ENCODE measurements around the gene HGF. TPM values are rescaled to one million over a fixed set of nuclear protein-coding genes. Genes with fewer than 3 reads are reported as not detected.

HGF gene
- total RNA-seq, 1 donor from 2014 or later, result not detected

GRCh38 chr7:81743665-81744064 is 26.2 kb downstream of the HGF start:
- Histone ChIP-seq H3K9ac (ENCODE audit: low read length) (no peak overlapping the region), H2AFZ (ENCODE audit: low read depth, low read length) (no peak overlapping the region), H3K27ac (ENCODE audit: low read depth, low read length) (no peak overlapping the region), H3K4me2 (ENCODE audit: low read length) (no peak overlapping the region), H4K20me1 (ENCODE audit: insufficient read depth, low read length) (no peaks in the 10 kb centered on the region), H3K9me3 (ENCODE audit: insufficient read depth, low read depth, low read length) (no peaks in the 10 kb centered on the region), H3K27me3 (ENCODE audit: insufficient read depth, low read length) (no peaks in the 10 kb centered on the region), H3K36me3 (ENCODE audit: insufficient read depth, low read length) (no peaks in the 10 kb centered on the region), H3K4me3 (ENCODE audit: insufficient read depth, low read depth, low read length) (no peak overlapping the region), H3K4me1 (ENCODE audit: insufficient read depth, low read length) (no peaks in the 10 kb centered on the region), H3K79me2 (ENCODE audit: insufficient read depth, low read length) (no peaks in the 10 kb centered on the region)
- H3K36me3 Mint-ChIP-seq (ENCODE audit: low read depth, unreplicated experiment), result no peaks in the 10 kb centered on the region
- TF ChIP-seq EZH2 (IDR thresholded peaks at IDR 0.05; ENCODE audit: insufficient read depth, low read length), result no peak
- TF ChIP-seq, protein P1, sequence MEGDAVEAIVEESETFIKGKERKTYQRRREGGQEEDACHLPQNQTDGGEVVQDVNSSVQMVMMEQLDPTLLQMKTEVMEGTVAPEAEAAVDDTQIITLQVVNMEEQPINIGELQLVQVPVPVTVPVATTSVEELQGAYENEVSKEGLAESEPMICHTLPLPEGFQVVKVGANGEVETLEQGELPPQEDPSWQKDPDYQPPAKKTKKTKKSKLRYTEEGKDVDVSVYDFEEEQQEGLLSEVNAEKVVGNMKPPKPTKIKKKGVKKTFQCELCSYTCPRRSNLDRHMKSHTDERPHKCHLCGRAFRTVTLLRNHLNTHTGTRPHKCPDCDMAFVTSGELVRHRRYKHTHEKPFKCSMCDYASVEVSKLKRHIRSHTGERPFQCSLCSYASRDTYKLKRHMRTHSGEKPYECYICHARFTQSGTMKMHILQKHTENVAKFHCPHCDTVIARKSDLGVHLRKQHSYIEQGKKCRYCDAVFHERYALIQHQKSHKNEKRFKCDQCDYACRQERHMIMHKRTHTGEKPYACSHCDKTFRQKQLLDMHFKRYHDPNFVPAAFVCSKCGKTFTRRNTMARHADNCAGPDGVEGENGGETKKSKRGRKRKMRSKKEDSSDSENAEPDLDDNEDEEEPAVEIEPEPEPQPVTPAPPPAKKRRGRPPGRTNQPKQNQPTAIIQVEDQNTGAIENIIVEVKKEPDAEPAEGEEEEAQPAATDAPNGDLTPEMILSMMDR (IDR thresholded peaks at IDR 0.05; ENCODE audit: insufficient read depth, low read depth, low read length), result no peak
- no peak overlapping the region for H3K4me3 Mint-ChIP-seq (ENCODE audit: unreplicated experiment)
- H3K4me1 Mint-ChIP-seq (ENCODE audit: low read depth, unreplicated experiment), result no peaks in the 10 kb centered on the region
- H3K27ac Mint-ChIP-seq (ENCODE audit: unreplicated experiment), result no peak overlapping the region
- no peak for FAIRE-seq
- no peak for DNase-seq (ENCODE audit: low read depth)
- H3K9me3 Mint-ChIP-seq (ENCODE audit: unreplicated experiment), result no peaks in the 10 kb centered on the region
- H3K27me3 Mint-ChIP-seq (ENCODE audit: low read depth, unreplicated experiment), result no peaks in the 10 kb centered on the region

- H3K9ac ChIP-seq (ENCODE audit: low read length), result no peak overlapping the region
- no peak overlapping the region for H3K4me3 Mint-ChIP-seq (ENCODE audit: unreplicated experiment)
These were observed 26.6 kb downstream of the HGF start for GRCh38 chr7:81743201-81743600.

DNA sequence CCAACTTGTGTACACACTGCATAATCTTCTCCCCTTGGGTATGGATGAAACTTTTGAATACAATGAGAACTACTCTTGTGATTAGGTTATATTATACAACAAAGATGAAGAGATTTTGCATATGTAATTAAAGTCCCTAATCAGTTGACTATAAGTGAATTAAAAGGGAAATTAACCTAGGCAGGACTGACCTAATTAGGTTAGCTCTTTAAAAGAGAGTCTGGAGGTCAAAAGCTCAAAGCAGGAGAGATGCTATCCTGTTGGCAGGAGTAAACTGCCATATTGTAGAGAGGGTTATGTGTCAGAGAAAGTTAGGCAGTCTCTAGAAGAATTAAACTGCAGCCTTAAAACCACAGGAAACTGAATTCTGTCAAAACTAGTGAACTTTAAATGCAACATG is 29.4 kb downstream of the HGF start:
- no peak for TF ChIP-seq EZH2 (IDR thresholded peaks at IDR 0.05; ENCODE audit: insufficient read depth, low read length)
- TF ChIP-seq, protein P1 (IDR thresholded peaks at IDR 0.05; ENCODE audit: insufficient read depth, low read depth, low read length), result no peak
- DNase-seq (ENCODE audit: low read depth), result no peak
- no peaks in the 10 kb centered on the region for H3K4me1 ChIP-seq (ENCODE audit: insufficient read depth, low read length)
- H3K9ac ChIP-seq (ENCODE audit: low read length), result no peak overlapping the region
- no peak overlapping the region for H3K27ac Mint-ChIP-seq (ENCODE audit: unreplicated experiment)
- no peak overlapping the region for H3K4me3 ChIP-seq (ENCODE audit: insufficient read depth, low read depth, low read length)
- no peak overlapping the region for H3K27ac ChIP-seq (ENCODE audit: low read depth, low read length)
- H3K4me1 Mint-ChIP-seq (ENCODE audit: low read depth, unreplicated experiment), result no peaks in the 10 kb centered on the region
- H3K4me3 Mint-ChIP-seq (ENCODE audit: unreplicated experiment), result no peak overlapping the region
- H3K36me3 ChIP-seq (ENCODE audit: insufficient read depth, low read length), result no peaks in the 10 kb centered on the region
- H3K27me3 ChIP-seq (ENCODE audit: insufficient read depth, low read length), result no peaks in the 10 kb centered on the region
- H4K20me1 ChIP-seq (ENCODE audit: insufficient read depth, low read length), result no peaks in the 10 kb centered on the region
- no peaks in the 10 kb centered on the region for H3K27me3 Mint-ChIP-seq (ENCODE audit: low read depth, unreplicated experiment)
- no peak overlapping the region for H3K4me2 ChIP-seq (ENCODE audit: low read length)
- no peak overlapping the region for H2AFZ ChIP-seq (ENCODE audit: low read depth, low read length)
- FAIRE-seq, result no peak
- H3K79me2 ChIP-seq (ENCODE audit: insufficient read depth, low read length), result no peaks in the 10 kb centered on the region
- H3K9me3 Mint-ChIP-seq (ENCODE audit: unreplicated experiment), result no peaks in the 10 kb centered on the region
- H3K9me3 ChIP-seq (ENCODE audit: insufficient read depth, low read depth, low read length), result no peaks in the 10 kb centered on the region
- no peaks in the 10 kb centered on the region for H3K36me3 Mint-ChIP-seq (ENCODE audit: low read depth, unreplicated experiment)

More at GRCh38 chr7:81743201-81743600, 26.6 kb downstream of the HGF start:
- H3K36me3 ChIP-seq (ENCODE audit: insufficient read depth, low read length), result no peaks in the 10 kb centered on the region
- DNase-seq (ENCODE audit: low read depth) (no peak), FAIRE-seq (no peak)
- Mint-ChIP-seq H3K9me3 (ENCODE audit: unreplicated experiment) (no peaks in the 10 kb centered on the region), H3K36me3 (ENCODE audit: low read depth, unreplicated experiment) (no peaks in the 10 kb centered on the region), H3K4me1 (ENCODE audit: low read depth, unreplicated experiment) (no peaks in the 10 kb centered on the region), H3K27me3 (ENCODE audit: low read depth, unreplicated experiment) (no peaks in the 10 kb centered on the region), H3K27ac (ENCODE audit: unreplicated experiment) (no peak overlapping the region)
- H4K20me1 ChIP-seq (ENCODE audit: insufficient read depth, low read length), result no peaks in the 10 kb centered on the region
- no peaks in the 10 kb centered on the region for H3K9me3 ChIP-seq (ENCODE audit: insufficient read depth, low read depth, low read length)
- TF ChIP-seq, protein P1 (IDR thresholded peaks at IDR 0.05; ENCODE audit: insufficient read depth, low read depth, low read length), result no peak
- no peak for TF ChIP-seq EZH2 (IDR thresholded peaks at IDR 0.05; ENCODE audit: insufficient read depth, low read length)
- H3K27me3 ChIP-seq (ENCODE audit: insufficient read depth, low read length), result no peaks in the 10 kb centered on the region
- H3K27ac ChIP-seq (ENCODE audit: low read depth, low read length), result no peak overlapping the region
- no peaks in the 10 kb centered on the region for H3K79me2 ChIP-seq (ENCODE audit: insufficient read depth, low read length)
- H3K4me2 ChIP-seq (ENCODE audit: low read length), result no peak overlapping the region
- H3K4me1 ChIP-seq (ENCODE audit: insufficient read depth, low read length), result no peaks in the 10 kb centered on the region
- no peak overlapping the region for H3K4me3 ChIP-seq (ENCODE audit: insufficient read depth, low read depth, low read length)
- no peak overlapping the region for H2AFZ ChIP-seq (ENCODE audit: low read depth, low read length)
